Activated CD8-positive, alpha-beta T cell treated with anti-CD3 and anti-CD28 coated beads for 36 hours (primary cell): Measurements from ENCODE around the gene MMAA. TPM values are rescaled to one million over a fixed set of nuclear protein-coding genes. Genes with fewer than 3 reads are reported as not detected.

Experiments
- ATAC-seq: fragments of 200-7000 bp; cut with Tn5 transposase; one replicate; pipeline ENCODE4 v1.10.0; 2021; ENCODE audit warnings: mild to moderate bottlenecking, moderate library complexity
- CTCF ChIA-PET: fragments of 350-600 bp; sonication (Branson Sonifier 250); formaldehyde crosslinking; loops from one replicate; lab custom pipeline; 2021; ENCODE audit warnings: antibody characterized with exemption; lab: Charles Lee
- POLR2A ChIA-PET: fragments of 350-600 bp; sonication (Branson Sonifier 250); formaldehyde crosslinking; loops from one replicate; lab custom pipeline; 2021; ENCODE audit warnings: antibody characterized with exemption; lab: Charles Lee
- DNase-seq: peaks from one replicate; pipeline ENCODE4 v3.0.0-alpha.2; 2020
- H3K27ac Mint-ChIP-seq: one replicate; pipeline ENCODE4 v1.8.0; 2021; ENCODE audit warnings: mild to moderate bottlenecking, mixed read lengths
- H3K27me3 Mint-ChIP-seq: one replicate; pipeline ENCODE4 v1.8.0; 2021; ENCODE audit warnings: mixed read lengths
- H3K36me3 Mint-ChIP-seq: one replicate; pipeline ENCODE4 v1.8.0; 2021; ENCODE audit warnings: low read depth, mixed read lengths
- H3K4me1 Mint-ChIP-seq: one replicate; pipeline ENCODE4 v1.8.0; 2021; ENCODE audit warnings: low read depth, mixed read lengths
- H3K4me3 Mint-ChIP-seq: one replicate; pipeline ENCODE4 v1.8.0; 2021; ENCODE audit warnings: mild to moderate bottlenecking, moderate library complexity, mixed read lengths
- H3K9me3 Mint-ChIP-seq: one replicate; pipeline ENCODE4 v1.8.0; 2021; ENCODE audit warnings: mixed read lengths
- CTCF ChIP-seq: fragments of 200-600 bp; IDR thresholded peaks from one replicate; pipeline ENCODE4 v1.8.0; 2022; ENCODE audit warnings: antibody characterized with exemption, mild to moderate bottlenecking
- intact Hi-C: fragments of 100-400 bp; cut with micrococcal nuclease; formaldehyde crosslinking; loops from one replicate; pipeline ENCODE4 v1.10.0; 2022
- total RNA-seq, 2 experiments: library from RNA; stranded (reverse); gene quantifications; one replicate each; pipeline ENCODE4 v1.2.3, GENCODE V29; 2021

Gene MMAA
- total RNA-seq, 2 experiments from 2014 or later: 14.4 to 15.9 TPM

DNA sequence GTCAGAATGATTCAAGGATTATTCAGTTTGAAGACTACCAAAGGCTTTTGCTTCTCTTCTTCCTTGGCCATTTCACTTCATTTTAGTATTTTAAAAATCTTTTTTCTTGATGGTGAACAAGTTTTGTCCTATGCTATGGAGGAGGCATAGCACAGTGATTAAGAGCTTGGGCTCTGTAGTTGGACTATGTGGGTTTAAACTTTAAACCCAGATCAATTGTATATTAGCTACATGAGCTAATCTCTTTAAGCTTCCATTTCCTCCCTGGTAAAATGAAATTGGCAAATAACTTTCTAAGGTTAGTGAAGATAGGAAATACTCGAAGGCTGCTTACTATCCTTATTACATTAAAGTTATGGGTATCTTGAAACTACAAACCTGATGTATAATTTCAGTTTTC lies 37.0 kb downstream of the MMAA start:
- DNase-seq (no peak), ATAC-seq (no peak)
- H3K4me1 Mint-ChIP-seq: no peaks in the 10 kb centered on the region
- no peak for TF ChIP-seq CTCF
- peaks cover 28% of the 10 kb centered on the region for H3K9me3 Mint-ChIP-seq
- H3K36me3 Mint-ChIP-seq: peaks cover 78% of the 10 kb centered on the region
- no peaks in the 10 kb centered on the region for H3K27me3 Mint-ChIP-seq
- H3K27ac Mint-ChIP-seq: no peak overlapping the region
- H3K4me3 Mint-ChIP-seq: no peak overlapping the region
- intact Hi-C loops: no loop called here
- POLR2A ChIA-PET: no interaction called here
- CTCF ChIA-PET: interaction anchor here (1.5 kb wide), 1 partner anchor 11 kb away, joined by 5 read pairs; no protein-coding TSS in a partner anchor

- CTCF ChIA-PET: no interaction called here
Observed at GRCh38 chr4:145660064-145660463, 40.9 kb downstream of the MMAA start.

DNA sequence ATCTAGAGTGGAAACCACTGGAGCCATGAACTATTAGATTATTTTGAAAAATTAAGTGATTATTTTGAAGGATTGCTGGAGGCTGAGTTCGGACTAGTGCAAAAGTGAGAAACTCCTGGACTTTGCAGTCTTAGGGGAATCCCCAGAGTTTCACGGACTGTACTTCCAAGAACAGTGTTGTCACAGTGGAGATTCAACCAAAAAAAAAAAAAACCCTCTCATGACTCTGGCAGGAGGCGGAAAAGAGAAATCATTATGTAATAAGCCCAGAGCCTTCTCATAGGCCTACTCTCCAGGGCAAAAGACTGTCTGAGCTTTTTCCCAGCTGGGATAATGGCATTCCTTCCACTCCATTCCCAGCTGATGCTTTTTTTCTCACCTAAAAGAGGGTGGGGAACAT lies 44.0 kb downstream of the MMAA start:
- ATAC-seq: no peak
- no peak for DNase-seq
- Mint-ChIP-seq H3K36me3 (peaks cover 38% of the 10 kb centered on the region), H3K9me3 (peaks cover 51% of the 10 kb centered on the region), H3K4me1 (no peaks in the 10 kb centered on the region), H3K27ac (no peak overlapping the region), H3K27me3 (no peaks in the 10 kb centered on the region), H3K4me3 (no peak overlapping the region)
- no peak for TF ChIP-seq CTCF
- POLR2A ChIA-PET: no interaction called here
- intact Hi-C loops: no loop called here
- CTCF ChIA-PET: no interaction called here

More at GRCh38 chr4:145660064-145660463, 40.9 kb downstream of the MMAA start:
- Mint-ChIP-seq H3K27me3 (no peaks in the 10 kb centered on the region), H3K36me3 (peaks cover 66% of the 10 kb centered on the region), H3K9me3 (peaks cover 54% of the 10 kb centered on the region), H3K27ac (no peak overlapping the region), H3K4me1 (no peaks in the 10 kb centered on the region), H3K4me3 (no peak overlapping the region)
- intact Hi-C loops: no loop called here
- ATAC-seq: no peak
- POLR2A ChIA-PET: no interaction called here
- DNase-seq: no peak
- no peak for TF ChIP-seq CTCF

DNA sequence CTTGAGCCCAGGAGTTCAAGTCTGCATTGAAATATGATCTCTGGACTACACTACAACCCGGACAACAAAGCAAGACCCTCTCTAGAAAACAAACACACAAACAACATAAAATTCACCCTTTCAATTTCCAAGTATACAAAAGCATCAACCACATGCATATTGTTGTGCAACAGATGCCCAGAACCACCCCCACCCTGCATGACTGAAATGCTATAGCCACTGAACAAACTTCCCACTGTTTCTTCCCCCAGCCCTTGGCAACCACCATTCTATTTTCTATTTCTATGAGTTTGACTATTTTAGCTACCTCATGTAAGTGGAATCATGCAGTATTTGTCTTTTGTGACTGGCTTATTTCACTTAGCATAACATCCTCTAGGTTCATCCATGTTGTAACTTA lies 46.6 kb downstream of the MMAA start:
- no peaks in the 10 kb centered on the region for H3K4me1 Mint-ChIP-seq
- no peak for ATAC-seq

DNA sequence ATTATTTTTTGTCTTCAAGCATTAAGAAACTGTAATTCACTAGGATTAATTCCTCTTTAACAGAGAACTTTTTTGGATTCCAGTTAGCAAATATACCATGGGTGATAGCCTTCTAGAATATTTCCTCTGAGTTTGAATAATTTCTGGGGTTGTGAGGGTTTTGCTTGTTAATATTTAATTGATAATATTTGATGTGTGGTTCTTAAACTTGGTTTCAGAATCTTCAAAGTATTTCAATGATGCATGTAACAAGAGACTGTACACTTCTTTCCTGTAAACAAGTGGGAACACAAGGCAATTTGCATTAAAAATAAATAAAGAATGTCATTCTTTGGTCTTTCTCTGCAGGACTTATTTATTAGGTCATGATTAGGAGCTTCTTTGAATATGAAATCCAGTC lies 51.2 kb downstream of the MMAA start:
- Mint-ChIP-seq H3K27ac (no peak overlapping the region), H3K36me3 (no peaks in the 10 kb centered on the region), H3K4me3 (no peak overlapping the region), H3K9me3 (peaks cover 5% of the 10 kb centered on the region), H3K27me3 (peaks cover 2% of the 10 kb centered on the region), H3K4me1 (no peaks in the 10 kb centered on the region)
- POLR2A ChIA-PET: no interaction called here
- CTCF ChIA-PET: no interaction called here
- DNase-seq (no peak), ATAC-seq (no peak)
- intact Hi-C loops: no loop called here
- no peak for TF ChIP-seq CTCF

More for the DNA sequence above, 46.6 kb downstream of the MMAA start:
- POLR2A ChIA-PET: no interaction called here
- peaks cover 15% of the 10 kb centered on the region for H3K36me3 Mint-ChIP-seq
- peaks cover 31% of the 10 kb centered on the region for H3K9me3 Mint-ChIP-seq
- intact Hi-C loops: no loop called here
- TF ChIP-seq CTCF: no peak
- no peak overlapping the region for H3K4me3 Mint-ChIP-seq
- no peak for DNase-seq
- H3K27me3 Mint-ChIP-seq: peaks cover 2% of the 10 kb centered on the region
- CTCF ChIA-PET: no interaction called here
- no peak overlapping the region for H3K27ac Mint-ChIP-seq
